ENCODE measurements around the gene SIK2. TPM values are rescaled to one million over a fixed set of nuclear protein-coding genes. Genes with fewer than 3 reads are reported as not detected.

The SIK2 gene
- total RNA-seq, 1 experiment from 2014 or later = 13.0 TPM

DNA sequence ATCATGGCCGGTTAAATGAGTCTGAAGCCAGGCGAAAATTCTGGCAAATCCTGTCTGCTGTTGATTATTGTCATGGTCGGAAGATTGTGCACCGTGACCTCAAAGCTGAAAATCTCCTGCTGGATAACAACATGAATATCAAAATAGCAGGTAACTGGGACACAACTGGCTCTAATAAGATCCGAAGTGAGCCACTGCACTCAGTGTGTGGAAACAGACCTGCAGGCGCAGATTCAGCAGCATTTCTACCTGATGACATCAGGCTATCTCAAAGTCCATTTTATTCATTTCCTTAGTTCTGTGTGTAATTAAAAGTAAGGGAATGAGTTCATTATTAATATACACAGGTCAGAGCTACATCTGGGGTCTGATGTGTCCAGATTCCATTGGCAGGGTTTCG is 85.8 kb downstream of the SIK2 start:
- no peaks in the 10 kb centered on the region for H3K9me2 ChIP-seq (ENCODE audit: insufficient read depth)
- H3K9me3 ChIP-seq (ENCODE audit: control insufficient read depth in 1 of 2, insufficient read depth in 1 of 2, low read depth in 1 of 2, low read length in 2 of 2) = no peaks in the 10 kb centered on the region
- ChIA-PET POLR2A (no interaction called here), CTCF (interaction anchor here (0.7 kb wide), 1 partner anchor 84 kb away, joined by 4 read pairs; no protein-coding TSS in a partner anchor), RAD21 (ENCODE audit: low non-redundant PET in 1 of 2, low total read pairs in 2 of 2, uncharacterized antibody in 2 of 2, unreplicated experiment in 2 of 2) (no interaction called here)
- 0 out of 4 replicates have a peak, but pooled peaks cover 0 to 4% of the 10 kb centered on the region in 2 experiments for H3K36me3 ChIP-seq (ENCODE audit: control insufficient read depth in 1 of 2, insufficient read depth in 2 of 2, low read length in 2 of 2)
- H4K20me1 ChIP-seq (ENCODE audit: insufficient read depth) = no peaks in the 10 kb centered on the region
- H3K27ac ChIP-seq (ENCODE audit: low read depth, low read length) = no peak overlapping the region
- no peak overlapping the region for H3K4me3 ChIP-seq (replicated peaks in 1 of 2; ENCODE audit: low read depth in 1 of 2, low read length in 2 of 2)
- H3K4me1 ChIP-seq (ENCODE audit: control insufficient read depth in 1 of 2, insufficient read depth in 2 of 2, low read length in 2 of 2) = no peaks in the 10 kb centered on the region
- intact Hi-C loops (cut with micrococcal nuclease) = loop anchor here (10.0 kb wide), 1 partner anchor 63 kb away; no protein-coding TSS in a partner anchor
- no peak overlapping the region for H3K9ac ChIP-seq (ENCODE audit: low read length)
- H3K79me2 ChIP-seq (ENCODE audit: insufficient read depth, low read length) = no peaks in the 10 kb centered on the region
- DNase-seq (ENCODE audit: low read depth, low spot score) = no peak
- no peak overlapping the region for H3K4me2 ChIP-seq (ENCODE audit: low read length)
- no TSS peak for BruUV-seq (replicated peaks)
- H2AFZ ChIP-seq (ENCODE audit: low read depth, low read length, poor library complexity, severe bottlenecking) = no peak overlapping the region
- no peak for ATAC-seq
- no peaks in the 10 kb centered on the region for H3K27me3 ChIP-seq (ENCODE audit: insufficient read depth, low read length)
- TF ChIP-seq, protein P1, sequence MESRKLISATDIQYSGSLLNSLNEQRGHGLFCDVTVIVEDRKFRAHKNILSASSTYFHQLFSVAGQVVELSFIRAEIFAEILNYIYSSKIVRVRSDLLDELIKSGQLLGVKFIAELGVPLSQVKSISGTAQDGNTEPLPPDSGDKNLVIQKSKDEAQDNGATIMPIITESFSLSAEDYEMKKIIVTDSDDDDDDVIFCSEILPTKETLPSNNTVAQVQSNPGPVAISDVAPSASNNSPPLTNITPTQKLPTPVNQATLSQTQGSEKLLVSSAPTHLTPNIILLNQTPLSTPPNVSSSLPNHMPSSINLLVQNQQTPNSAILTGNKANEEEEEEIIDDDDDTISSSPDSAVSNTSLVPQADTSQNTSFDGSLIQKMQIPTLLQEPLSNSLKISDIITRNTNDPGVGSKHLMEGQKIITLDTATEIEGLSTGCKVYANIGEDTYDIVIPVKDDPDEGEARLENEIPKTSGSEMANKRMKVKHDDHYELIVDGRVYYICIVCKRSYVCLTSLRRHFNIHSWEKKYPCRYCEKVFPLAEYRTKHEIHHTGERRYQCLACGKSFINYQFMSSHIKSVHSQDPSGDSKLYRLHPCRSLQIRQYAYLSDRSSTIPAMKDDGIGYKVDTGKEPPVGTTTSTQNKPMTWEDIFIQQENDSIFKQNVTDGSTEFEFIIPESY (IDR thresholded peaks at IDR 0.05; ENCODE audit: extremely low read depth, insufficient replicate concordance, low read length) = no peak
- TF ChIP-seq POLR2A (IDR thresholded peaks at IDR 0.05; ENCODE audit: borderline replicate concordance, extremely low read depth, insufficient read depth, insufficient read length) (no peak), SP1 (IDR thresholded peaks at IDR 0.05; ENCODE audit: low read depth) (no peak), JUND (IDR thresholded peaks at IDR 0.05) (no peak), POLR2AphosphoS5 (IDR thresholded peaks at IDR 0.05; ENCODE audit: low read depth, low read length) (no peak), ZFX (IDR thresholded peaks at IDR 0.05) (no peak), RAD21 (IDR thresholded peaks at IDR 0.05; ENCODE audit: low read depth) (no peak), EZH2 (IDR thresholded peaks at IDR 0.05) (no peak), FOSL1 (IDR thresholded peaks at IDR 0.05; ENCODE audit: low read depth) (no peak)
- TF ChIP-seq, protein P2, sequence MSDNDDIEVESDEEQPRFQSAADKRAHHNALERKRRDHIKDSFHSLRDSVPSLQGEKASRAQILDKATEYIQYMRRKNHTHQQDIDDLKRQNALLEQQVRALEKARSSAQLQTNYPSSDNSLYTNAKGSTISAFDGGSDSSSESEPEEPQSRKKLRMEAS (IDR thresholded peaks at IDR 0.05) = no peak

Measured in HCT116 (cell line).